ENCODE results near the gene SEPHS2.
"Not testable (repeated sequence)": the region's sequence is repeated elsewhere in the genome, so short reads cannot be mapped to it uniquely, and the experiment has no call there.

Gene SEPHS2

GRCh38 chr16:30464078-30464477 is 18.4 kb upstream of the SEPHS2 start:
- DNase-seq (ENCODE audit: low spot score), result no peak

DNA sequence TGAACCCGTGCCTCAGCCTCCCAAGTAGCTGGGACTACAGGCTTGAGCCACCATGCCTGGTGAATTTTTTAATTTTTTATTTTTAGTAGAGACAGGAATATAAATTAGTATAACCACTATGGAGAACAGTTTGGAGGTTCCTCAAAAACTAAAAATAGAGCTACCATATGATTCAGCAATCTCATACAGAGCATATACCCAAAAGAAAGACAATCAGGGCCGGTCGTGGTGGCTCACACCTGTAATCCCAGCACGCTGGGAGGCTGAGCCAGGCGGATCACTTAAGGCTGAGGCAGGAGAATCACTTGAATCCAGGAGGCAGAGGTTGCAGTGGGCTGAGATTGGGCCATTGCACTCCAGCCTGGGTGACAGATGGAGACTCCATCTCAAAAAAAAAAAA is 15.8 kb upstream of the SEPHS2 start:
- DNase-seq (ENCODE audit: low spot score), result not testable (repeated sequence)

DNA sequence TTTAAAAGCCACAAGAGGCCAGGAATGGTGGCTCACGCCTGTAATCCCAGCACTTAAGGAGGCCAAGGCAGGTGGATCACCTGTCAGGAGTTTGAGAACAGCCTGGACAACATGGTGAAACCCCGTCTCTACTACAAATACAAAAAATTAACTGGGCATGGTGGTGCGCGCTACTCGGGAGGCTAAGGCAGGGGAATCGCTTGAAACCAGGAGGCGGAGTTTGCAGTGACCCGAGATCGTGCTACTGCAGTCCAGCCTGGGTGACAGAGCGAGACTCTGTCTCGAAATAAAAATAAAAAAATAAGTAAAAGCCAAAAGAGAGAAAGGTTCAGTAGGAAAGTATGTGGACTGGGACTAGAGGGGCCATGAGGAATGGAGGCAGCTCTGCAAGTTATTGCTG is 13.8 kb upstream of the SEPHS2 start:
- DNase-seq (ENCODE audit: low spot score), result no peak

- DNase-seq (ENCODE audit: low spot score), result no peak
These were observed 13.1 kb upstream of the SEPHS2 start for GRCh38 chr16:30458561-30459394.

- no peak for DNase-seq (ENCODE audit: low spot score)
These were observed 12.3 kb upstream of the SEPHS2 start for GRCh38 chr16:30457743-30458560.

DNA sequence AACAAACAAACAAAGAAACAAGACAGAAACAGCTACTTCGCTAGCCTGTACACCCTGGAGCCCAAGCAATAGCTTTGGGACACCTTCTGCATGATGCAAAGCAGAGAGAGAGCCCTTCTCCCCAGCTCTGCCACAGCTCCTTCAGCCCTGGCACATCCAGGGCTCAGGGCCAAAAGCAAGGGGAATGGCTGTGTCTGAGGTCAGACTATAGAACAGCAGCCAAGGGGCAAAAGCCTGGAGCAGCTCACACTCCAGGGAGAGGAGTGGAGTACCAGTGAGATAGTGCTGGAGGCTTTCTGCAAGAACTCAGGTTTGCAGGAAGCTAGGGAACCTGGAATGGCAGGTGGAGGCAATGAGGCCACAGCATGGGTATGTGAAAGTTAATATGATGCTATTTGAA is 11.6 kb upstream of the SEPHS2 start:
- no peak for DNase-seq (ENCODE audit: low spot score)

- DNase-seq (ENCODE audit: low spot score), result no peak
These were observed 10.6 kb upstream of the SEPHS2 start for GRCh38 chr16:30456302-30456701.

GRCh38 chr16:30452709-30453580 is 7.3 kb upstream of the SEPHS2 start:
- not testable (repeated sequence) for DNase-seq (ENCODE audit: low spot score)

DNA sequence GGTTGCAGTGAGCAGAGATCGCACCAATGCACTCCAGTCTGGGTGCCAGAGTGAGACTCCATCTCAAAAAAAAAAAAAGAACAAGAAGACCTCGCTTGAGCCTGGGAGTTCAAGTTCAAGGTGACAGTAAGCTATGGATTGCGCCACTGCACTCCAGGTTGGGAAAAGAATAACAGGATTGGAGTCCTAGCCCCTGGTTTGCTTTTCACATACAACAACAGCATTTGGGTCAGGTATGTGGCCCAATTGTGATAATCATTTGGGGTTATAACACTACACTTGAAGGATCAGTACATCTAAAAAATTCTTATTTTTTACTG is 3.4 kb upstream of the SEPHS2 start:
- no peak for DNase-seq (ENCODE audit: low spot score)

DNA sequence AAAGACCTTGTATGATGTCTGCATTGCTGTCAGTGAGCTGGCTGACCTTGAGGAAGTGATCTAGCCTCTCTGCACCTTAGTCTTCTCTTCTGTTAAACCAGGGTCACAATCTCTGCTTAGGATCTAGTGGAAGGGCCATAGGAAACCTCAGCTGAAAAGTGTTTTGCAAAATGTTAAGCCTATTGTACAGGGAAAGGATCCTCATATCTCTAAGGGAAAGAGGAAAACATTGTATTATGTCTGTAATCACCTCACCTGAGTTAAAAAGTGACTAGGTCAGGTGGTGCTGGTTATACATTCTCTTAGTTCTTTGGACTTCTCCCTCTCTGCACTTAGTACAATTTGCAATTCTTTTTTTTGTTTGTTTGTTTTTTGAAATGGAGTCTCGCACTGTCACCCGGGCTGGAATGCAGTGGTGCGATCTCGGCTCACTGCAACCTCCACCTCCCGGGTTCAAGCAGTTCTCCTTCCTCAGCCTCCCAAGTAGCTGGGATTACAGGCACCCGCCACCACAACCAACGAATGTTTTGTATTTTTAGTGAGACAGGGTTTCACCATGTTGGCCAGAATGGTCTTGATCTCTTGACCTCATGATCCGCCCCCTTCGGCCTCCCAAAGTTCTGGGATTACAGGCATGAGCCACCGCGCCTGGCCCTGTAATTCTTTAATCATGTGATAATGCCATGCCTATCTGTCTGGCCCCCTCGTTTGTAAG is 2.0 kb upstream of the SEPHS2 start:
- no peak for DNase-seq (ENCODE audit: low spot score)

- no peak for DNase-seq (ENCODE audit: low spot score)
These were observed 525 bp upstream of the SEPHS2 start for GRCh38 chr16:30446203-30446595.

DNA sequence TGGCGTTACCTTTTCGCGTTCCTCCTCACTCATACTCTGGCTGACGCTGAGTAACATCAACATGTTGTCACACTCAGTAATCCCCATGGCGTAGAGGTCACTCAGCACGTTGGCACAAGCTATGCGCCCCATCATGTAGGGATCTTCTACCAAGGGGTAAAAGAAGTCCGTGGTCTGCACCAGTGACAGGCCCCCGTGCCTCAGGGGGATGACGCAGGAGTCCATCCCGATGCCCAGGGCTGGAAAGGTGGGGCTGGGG is 596 bp downstream of the SEPHS2 start:
- DNase-seq (ENCODE audit: low spot score), result no peak

- no peak for DNase-seq (ENCODE audit: low spot score)
These were observed 1.2 kb downstream of the SEPHS2 start for GRCh38 chr16:30444231-30445148.

DNA sequence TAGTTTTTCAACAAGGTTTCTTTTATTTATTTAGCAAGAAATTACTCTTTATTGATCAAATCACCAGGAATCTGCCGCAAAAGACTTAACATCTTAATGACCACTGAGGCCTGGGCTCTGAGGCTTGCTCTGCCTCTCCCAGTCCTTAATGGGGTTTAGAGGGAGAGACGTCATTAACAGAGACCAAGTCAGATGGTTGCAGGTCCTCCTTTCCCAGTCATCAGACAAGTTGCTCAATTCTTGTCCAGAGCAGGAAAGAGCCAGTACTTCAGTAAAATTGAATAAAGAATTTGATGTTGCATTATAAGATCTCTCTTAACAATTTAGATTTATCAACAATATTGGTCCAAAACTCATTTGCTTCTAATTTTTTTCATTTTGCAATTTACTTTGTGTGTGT is 2.0 kb downstream of the SEPHS2 start:
- no peak for DNase-seq (ENCODE audit: low spot score)

GRCh38 chr16:30439720-30440348 is 5.8 kb downstream of the SEPHS2 start:
- DNase-seq (ENCODE audit: low spot score), result no peak

- no peak for DNase-seq (ENCODE audit: low spot score)
These were observed 6.8 kb downstream of the SEPHS2 start for GRCh38 chr16:30438835-30439234.

GRCh38 chr16:30437511-30438046 is 8.1 kb downstream of the SEPHS2 start:
- DNase-seq (ENCODE audit: low spot score), result no peak

- no peak for DNase-seq (ENCODE audit: low spot score)
These were observed 10.8 kb downstream of the SEPHS2 start for GRCh38 chr16:30434852-30435251.

DNA sequence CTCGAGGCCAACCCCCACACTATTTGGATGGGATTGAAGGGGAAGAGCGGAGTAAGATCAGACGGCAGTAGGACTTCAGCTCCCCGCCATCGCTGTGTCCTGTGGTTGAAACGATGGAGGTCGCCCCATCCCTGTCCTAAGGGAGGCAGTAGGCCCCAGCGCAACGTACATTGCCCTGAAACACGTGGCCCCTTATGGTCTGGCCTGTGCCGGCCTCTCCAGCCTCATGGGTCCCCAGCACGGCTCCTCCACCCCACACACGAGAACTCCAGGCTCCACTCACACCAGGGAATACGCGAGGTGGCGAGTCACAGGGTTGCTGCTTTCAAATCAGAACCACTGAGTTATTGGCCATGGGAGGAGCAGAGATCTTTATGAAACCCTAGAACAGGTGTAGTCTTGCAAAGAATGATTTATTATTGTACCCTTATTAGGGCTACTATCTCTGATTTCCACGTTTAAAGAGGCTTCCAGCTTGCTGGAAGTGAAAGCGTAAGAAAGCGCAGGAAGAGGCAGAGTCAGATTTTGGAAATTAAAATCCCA is 15.2 kb downstream of the SEPHS2 start:
- no peak for DNase-seq (ENCODE audit: low spot score)
